PC-9 (cell line): Measurements from ENCODE around the gene MYO5A. TPM values are rescaled to one million over a fixed set of nuclear protein-coding genes. Genes with fewer than 3 reads are reported as not detected.

Experiments used
- BruUV-seq: library from RNA; stranded (reverse); fragments of 400-500 nt; replicated peaks from 2 replicates; lab custom pipeline; 2021; lab: Mats Ljungman, UMichigan
- CTCF ChIA-PET: fragments of 300-600 bp; sonication (Branson Sonifier 250); formaldehyde crosslinking; loops from one replicate; lab custom pipeline; 2022; ENCODE audit warnings: antibody characterized with exemption; lab: Charles Lee
- POLR2A ChIA-PET: fragments of 300-600 bp; sonication (Branson Sonifier 250); formaldehyde crosslinking; loops from one replicate; lab custom pipeline; 2022; ENCODE audit warnings: antibody characterized with exemption; ENCODE audit not compliant: unreplicated experiment; lab: Charles Lee
- DNase-seq, 2 experiments: peaks; one replicate each; pipeline versions ENCODE4 v3.0.0 to v3.0.0-alpha.2; 2015 to 2022; ENCODE audit warnings: mixed read lengths in 1 of 2
- H2AFZ ChIP-seq: fragments of 200-600 bp; sonication (generic); 2 replicates; pipeline ENCODE4 v1.8.1; 2017; ENCODE audit warnings: antibody characterized with exemption
- H3F3A ChIP-seq: fragments of 200-600 bp; sonication (generic); 2 replicates; pipeline ENCODE4 v1.8.1; 2017; ENCODE audit warnings: antibody characterized with exemption, mild to moderate bottlenecking, low read depth; ENCODE audit not compliant: insufficient read depth
- H3K27ac ChIP-seq: fragments of 200-600 bp; sonication (generic); 2 replicates; pipeline ENCODE4 v1.6.1; 2016; ENCODE audit warnings: mixed run types
- H3K27me3 ChIP-seq: fragments of 200-600 bp; sonication (generic); 2 replicates; pipeline ENCODE4 v1.6.1; 2016; ENCODE audit warnings: low read depth, mixed run types; ENCODE audit not compliant: insufficient read depth
- H3K36me3 ChIP-seq: fragments of 200-600 bp; sonication (generic); 2 replicates; pipeline ENCODE4 v1.6.1; 2016; ENCODE audit warnings: low read depth, mixed run types
- H3K4me1 ChIP-seq: fragments of 200-600 bp; sonication (generic); replicated peaks from 2 replicates; pipeline ENCODE4 v1.6.1; 2016; ENCODE audit warnings: mixed run types; ENCODE audit not compliant: insufficient read depth
- H3K4me2 ChIP-seq: fragments of 200-600 bp; sonication (generic); 2 replicates; pipeline ENCODE4 v1.6.1; 2017; ENCODE audit warnings: mixed run types
- H3K4me3 ChIP-seq: fragments of 200-600 bp; sonication (generic); 2 replicates; pipeline ENCODE4 v1.6.1; 2016; ENCODE audit warnings: mixed run types
- H3K79me2 ChIP-seq: fragments of 200-600 bp; sonication (generic); 2 replicates; pipeline ENCODE4 v1.6.1; 2017; ENCODE audit warnings: low read depth, mixed run types
- H3K9me2 ChIP-seq: fragments of 200-600 bp; sonication (generic); 2 replicates; pipeline ENCODE4 v1.8.1; 2017; ENCODE audit warnings: mild to moderate bottlenecking; ENCODE audit not compliant: insufficient read depth
- H3K9me3 ChIP-seq: fragments of 200-600 bp; sonication (generic); 2 replicates; pipeline ENCODE4 v1.8.1; 2016; ENCODE audit warnings: low read depth; ENCODE audit not compliant: insufficient read depth
- H4K20me1 ChIP-seq: fragments of 200-600 bp; sonication (generic); 2 replicates; pipeline ENCODE4 v1.8.1; 2017; ENCODE audit not compliant: insufficient read depth
- EZH2 ChIP-seq: fragments of 200-600 bp; sonication (generic); IDR thresholded peaks from 2 replicates; pipeline ENCODE4 v1.8.0; 2017; ENCODE audit warnings: antibody characterized with exemption, low read depth
- intact Hi-C: fragments of 100-400 bp; cut with micrococcal nuclease; formaldehyde crosslinking; loops from one replicate; pipeline ENCODE4 v1.10.0; 2022; ENCODE audit not compliant: unreplicated experiment
- total RNA-seq: library from RNA; stranded (reverse); gene quantifications from 2 replicates; pipeline ENCODE4 v1.2.3, GENCODE V29; 2021
- TF ChIP-seq, protein P1 (sequence below): fragments of 200-600 bp; sonication (generic); conservative IDR thresholded peaks from 2 replicates; pipeline ENCODE4 v1.6.1; 2017; ENCODE audit warnings: mixed run types, antibody characterized with exemption, mild to moderate bottlenecking, moderate library complexity

Gene MYO5A
- total RNA-seq, 1 experiment from 2014 or later = 10.7 TPM

DNA sequence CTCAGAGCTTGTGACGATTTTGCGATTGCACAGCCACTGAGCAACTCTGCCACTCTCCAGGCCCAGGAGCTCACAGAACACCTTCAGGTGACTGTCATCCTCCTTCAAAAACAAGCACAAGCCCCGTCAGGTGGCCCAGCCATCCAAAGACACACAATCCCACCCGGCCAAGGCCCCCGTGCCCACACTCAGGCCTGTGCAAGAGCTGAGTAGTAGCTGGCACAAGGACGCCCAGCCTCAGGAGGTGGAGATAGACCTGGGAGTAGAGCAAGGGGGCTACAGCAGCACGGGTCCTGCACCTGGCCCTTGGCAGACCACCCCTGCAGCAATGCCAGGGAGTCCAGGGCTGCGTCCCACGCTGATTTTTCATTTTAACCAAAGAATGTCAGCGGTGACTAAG is 267.7 kb downstream of the MYO5A start:
- no peak for DNase-seq

DNA sequence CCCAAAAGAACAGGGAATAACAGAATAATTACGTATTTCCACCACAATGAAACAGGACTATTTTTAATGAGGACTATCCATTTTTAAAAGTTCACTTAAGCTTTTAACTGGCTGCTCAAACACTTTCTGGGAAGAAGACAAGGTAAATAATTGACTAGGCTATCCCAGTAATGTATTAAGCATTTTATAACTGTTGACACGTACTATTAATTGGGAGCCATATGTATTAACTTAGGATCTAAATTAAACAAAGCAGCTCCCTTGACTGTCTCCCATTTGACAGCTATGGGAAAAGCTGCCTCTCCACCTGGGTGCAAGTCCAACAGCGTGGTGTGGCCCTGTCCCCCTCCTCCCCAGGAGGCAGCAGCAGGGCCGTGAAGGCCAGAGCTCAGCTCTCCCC is 269.2 kb downstream of the MYO5A start:
- CTCF ChIA-PET = no interaction called here

More for the DNA sequence above, 267.7 kb downstream of the MYO5A start:
- Histone ChIP-seq H3K79me2 (no peaks in the 10 kb centered on the region), H3K36me3 (peaks cover 3% of the 10 kb centered on the region; the same call in 1 of the 2 replicates), H3K27ac (peak overlapping the region; percentile 95), H3K9me3 (no peaks in the 10 kb centered on the region), H3K27me3 (no peaks in the 10 kb centered on the region), H3K9me2 (no peaks in the 10 kb centered on the region), H4K20me1 (no peaks in the 10 kb centered on the region), H3K4me1 (peaks cover 26% of the 10 kb centered on the region), H2AFZ (no peak overlapping the region), H3K4me2 (peak overlapping the region; percentile 46), H3K4me3 (no peak overlapping the region), H3F3A (peaks cover 22% of the 10 kb centered on the region; the same call in 1 of the 2 replicates)
- ChIA-PET POLR2A (interaction anchor here (1.2 kb wide), 1 partner anchor 27 kb away, joined by 25 read pairs; no protein-coding TSS in a partner anchor), CTCF (interaction anchor here (0.5 to 2.0 kb wide), 6 partner anchors 28 to 1108 kb away, joined by 3 to 7 read pairs (median 3); no protein-coding TSS in a partner anchor)
- TF ChIP-seq, protein P1, sequence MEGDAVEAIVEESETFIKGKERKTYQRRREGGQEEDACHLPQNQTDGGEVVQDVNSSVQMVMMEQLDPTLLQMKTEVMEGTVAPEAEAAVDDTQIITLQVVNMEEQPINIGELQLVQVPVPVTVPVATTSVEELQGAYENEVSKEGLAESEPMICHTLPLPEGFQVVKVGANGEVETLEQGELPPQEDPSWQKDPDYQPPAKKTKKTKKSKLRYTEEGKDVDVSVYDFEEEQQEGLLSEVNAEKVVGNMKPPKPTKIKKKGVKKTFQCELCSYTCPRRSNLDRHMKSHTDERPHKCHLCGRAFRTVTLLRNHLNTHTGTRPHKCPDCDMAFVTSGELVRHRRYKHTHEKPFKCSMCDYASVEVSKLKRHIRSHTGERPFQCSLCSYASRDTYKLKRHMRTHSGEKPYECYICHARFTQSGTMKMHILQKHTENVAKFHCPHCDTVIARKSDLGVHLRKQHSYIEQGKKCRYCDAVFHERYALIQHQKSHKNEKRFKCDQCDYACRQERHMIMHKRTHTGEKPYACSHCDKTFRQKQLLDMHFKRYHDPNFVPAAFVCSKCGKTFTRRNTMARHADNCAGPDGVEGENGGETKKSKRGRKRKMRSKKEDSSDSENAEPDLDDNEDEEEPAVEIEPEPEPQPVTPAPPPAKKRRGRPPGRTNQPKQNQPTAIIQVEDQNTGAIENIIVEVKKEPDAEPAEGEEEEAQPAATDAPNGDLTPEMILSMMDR = no peak
- TF ChIP-seq EZH2 = no peak
- BruUV-seq = no TSS peak
- intact Hi-C loops = loop anchor here (1.0 kb wide), 1 partner anchor 308 kb away; the partner anchor contains the start of gene ARPP19

DNA sequence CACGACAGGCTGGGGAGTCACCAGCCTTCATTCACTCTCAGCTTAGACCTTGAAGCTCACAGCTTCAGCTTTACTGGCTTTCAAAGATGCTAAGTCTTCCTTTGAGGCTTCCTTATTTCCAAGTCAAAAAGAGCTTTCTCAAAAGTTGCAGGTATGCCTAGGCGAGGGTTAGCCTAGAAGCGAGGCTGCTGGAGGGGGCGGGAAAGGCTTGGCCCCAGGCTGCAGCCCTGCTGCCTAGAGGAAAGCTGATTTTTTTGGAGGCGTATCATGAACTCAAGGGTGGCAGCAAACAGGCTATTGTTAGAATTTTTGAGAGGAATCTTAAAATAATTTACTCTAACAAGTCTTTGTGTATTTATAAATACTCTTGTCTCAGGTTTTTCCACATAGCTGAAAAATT is 270.2 kb downstream of the MYO5A start:
- intact Hi-C loops = loop anchor here (5.0 kb wide), 1 partner anchor 269 kb away; the partner anchor contains the start of gene MYO5A
- H3F3A ChIP-seq = peaks cover 22% of the 10 kb centered on the region; the same call in 1 of the 2 replicates
- H3K4me1 ChIP-seq = peaks cover 35% of the 10 kb centered on the region
- no TSS peak for BruUV-seq
- H4K20me1 ChIP-seq = no peaks in the 10 kb centered on the region
- no peaks in the 10 kb centered on the region for H3K9me3 ChIP-seq
- CTCF ChIA-PET = interaction anchor here (0.5 to 2.7 kb wide), 2 partner anchors 10 to 205 kb away, joined by 3 to 5 read pairs; no protein-coding TSS in a partner anchor
- no peaks in the 10 kb centered on the region for H3K27me3 ChIP-seq
- no peaks in the 10 kb centered on the region for H3K9me2 ChIP-seq
- DNase-seq = no peak
- no peak for TF ChIP-seq EZH2
- TF ChIP-seq, protein P1 = no peak
- H3K27ac ChIP-seq = no peak overlapping the region
- no peaks in the 10 kb centered on the region for H3K79me2 ChIP-seq
- no peak overlapping the region for H2AFZ ChIP-seq
- peaks cover 6% of the 10 kb centered on the region; the same call in 1 of the 2 replicates for H3K36me3 ChIP-seq
- POLR2A ChIA-PET = no interaction called here
- no peak overlapping the region for H3K4me2 ChIP-seq
- H3K4me3 ChIP-seq = no peak overlapping the region

More for the DNA sequence above, 269.2 kb downstream of the MYO5A start:
- no peak for DNase-seq
- H3K9me2 ChIP-seq = no peaks in the 10 kb centered on the region
- no peaks in the 10 kb centered on the region for H3K27me3 ChIP-seq
- no peaks in the 10 kb centered on the region for H3K9me3 ChIP-seq
- no peak overlapping the region for H2AFZ ChIP-seq
- POLR2A ChIA-PET = no interaction called here
- H3K79me2 ChIP-seq = no peaks in the 10 kb centered on the region
- H3K4me3 ChIP-seq = no peak overlapping the region
- TF ChIP-seq, protein P1 = no peak
- no peak for TF ChIP-seq EZH2
- H3K4me1 ChIP-seq = peaks cover 36% of the 10 kb centered on the region
- H3K36me3 ChIP-seq = peaks cover 6% of the 10 kb centered on the region; the same call in 1 of the 2 replicates
- H3K27ac ChIP-seq = no peak overlapping the region
- no TSS peak for BruUV-seq
- H4K20me1 ChIP-seq = no peaks in the 10 kb centered on the region
- H3K4me2 ChIP-seq = no peak overlapping the region
- intact Hi-C loops = loop anchor here (5.0 kb wide), 1 partner anchor 268 kb away; the partner anchor contains the start of gene MYO5A
- peaks cover 22% of the 10 kb centered on the region; the same call in 1 of the 2 replicates for H3F3A ChIP-seq
